BJ (cell line): Measurements from ENCODE around the gene SPATA16. TPM values are rescaled to one million over a fixed set of nuclear protein-coding genes. Genes with fewer than 3 reads are reported as not detected.

Experiments used
- CTCF ChIA-PET: fragments of 350-600 bp; formaldehyde crosslinking; extraction: SDS; loops from one replicate; lab custom pipeline; 2021; ENCODE audit warnings: antibody characterized with exemption, inconsistent platforms; lab: Yijun Ruan, JAX
- POLR2A ChIA-PET: fragments of 300-600 bp; sonication (Branson Sonifier 250); formaldehyde crosslinking; extraction: SDS; loops from one replicate; lab custom pipeline; 2021; ENCODE audit warnings: antibody characterized with exemption; lab: Charles Lee
- DNase-seq: peaks from one replicate; pipeline ENCODE4 v3.0.0-alpha.2; 2011; ENCODE audit warnings: low read depth
- H3K27me3 ChIP-seq: 2 replicates; pipeline ENCODE4 v1.6.0; 2011; ENCODE audit warnings: low read length; ENCODE audit not compliant: control insufficient read depth, insufficient read depth
- H3K36me3 ChIP-seq: 2 replicates; pipeline ENCODE4 v1.5.1; 2011; ENCODE audit warnings: low read length; ENCODE audit not compliant: control insufficient read depth, insufficient read depth
- H3K4me3 ChIP-seq: 2 replicates; pipeline ENCODE4 v1.5.1; 2011; ENCODE audit warnings: low read depth, mild to moderate bottlenecking, control low read depth, low read length
- CTCF ChIP-seq: IDR thresholded peaks from 2 replicates; pipeline ENCODE4 v1.5.1; 2011; ENCODE audit warnings: low read depth, mild to moderate bottlenecking, control low read depth, inconsistent platforms, low read length, moderate library complexity; ENCODE audit not compliant: insufficient read depth
- polyA plus RNA-seq: library from polyadenylated mRNA; depleted of rRNA; stranded (reverse); fragments of >200 nt; gene quantifications from 2 replicates; pipeline ENCODE4 v1.2.3, GENCODE V29; 2011

Gene SPATA16
- polyA plus RNA-seq, 1 experiment: not detected

DNA sequence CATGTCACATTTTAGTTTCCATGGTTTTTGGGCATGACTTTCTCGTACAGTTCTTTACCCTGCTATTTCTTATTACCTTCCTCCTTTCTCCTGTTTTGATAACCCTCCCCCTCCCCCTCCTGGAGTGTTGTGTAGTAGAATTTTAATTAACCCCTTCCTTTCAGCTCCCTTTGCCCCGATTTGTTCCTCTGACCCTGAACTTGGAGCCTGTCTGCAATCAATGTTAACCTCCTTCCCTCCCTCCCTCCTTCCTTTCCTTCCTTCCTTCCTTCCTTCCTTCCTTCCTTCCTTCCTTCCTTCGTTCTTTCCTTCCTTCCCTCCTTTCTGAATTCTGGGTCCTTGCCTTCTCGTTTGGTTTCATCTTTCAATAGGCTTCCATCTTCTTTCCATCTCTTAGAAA, 300.1 kb downstream of the SPATA16 start:
- Histone ChIP-seq H3K36me3 (no peaks in the 10 kb centered on the region), H3K27me3 (0 out of 2 replicates have a peak, but pooled peaks cover 1% of the 10 kb centered on the region), H3K4me3 (no peak overlapping the region)
- no peak for TF ChIP-seq CTCF
- CTCF ChIA-PET: no interaction called here
- DNase-seq: no peak
- POLR2A ChIA-PET: no interaction called here

GRCh38 chr3:172840463-172840862, 300.6 kb downstream of the SPATA16 start:
- ChIA-PET CTCF (no interaction called here), POLR2A (no interaction called here)
- H3K4me3 ChIP-seq: no peak overlapping the region
- no peak for DNase-seq
- H3K36me3 ChIP-seq: no peaks in the 10 kb centered on the region
- H3K27me3 ChIP-seq: 0 out of 2 replicates have a peak, but pooled peaks cover 1% of the 10 kb centered on the region
- TF ChIP-seq CTCF: no peak

- Histone ChIP-seq H3K27me3 (0 out of 2 replicates have a peak, but pooled peaks cover 1% of the 10 kb centered on the region), H3K4me3 (no peak overlapping the region), H3K36me3 (no peaks in the 10 kb centered on the region)
- DNase-seq: no peak
- CTCF ChIA-PET: interaction anchor here (0.6 to 1.4 kb wide), 3 partner anchors 9 to 194 kb away, joined by 3 to 4 read pairs (median 3); no protein-coding TSS in a partner anchor
- POLR2A ChIA-PET: no interaction called here
- no peak for TF ChIP-seq CTCF
Observed at GRCh38 chr3:172839679-172840078, 301.4 kb downstream of the SPATA16 start.
